Upper lobe of left lung (tissue), 4 donors: Measurements from ENCODE around the gene TMEM134.

ENCODE experiments used
- CTCF ChIP-seq, 6 experiments: fragments of 450-650 bp in 4 of 6; fragments of 200-600 bp in 2 of 6; sonication (generic) in 2 of 6; IDR thresholded peaks; one replicate each; pipeline ENCODE4 v1.5.1; 2016 to 2019; ENCODE audit warnings: antibody characterized with exemption in 6 of 6
- EP300 ChIP-seq, 4 donors: sonication (generic); formaldehyde crosslinking; IDR thresholded peaks; one replicate each; pipeline ENCODE4 v1.5.1; 2017; ENCODE audit warnings: antibody characterized with exemption in 4 of 4, control low read depth in 2 of 4
- POLR2A ChIP-seq, 4 donors: fragments of 450-650 bp; IDR thresholded peaks; one replicate each; pipeline ENCODE4 v1.5.1; 2016 to 2017; ENCODE audit warnings: antibody characterized with exemption in 4 of 4, mild to moderate bottlenecking in 2 of 4
- POLR2AphosphoS5 ChIP-seq, 2 donors: sonication (generic); formaldehyde crosslinking; IDR thresholded peaks; one replicate each; pipeline ENCODE4 v1.5.1; 2017; ENCODE audit warnings: antibody characterized with exemption in 2 of 2

- TF ChIP-seq CTCF (IDR thresholded peaks at IDR 0.05) = no peak
- no peak for TF ChIP-seq POLR2AphosphoS5 (IDR thresholded peaks at IDR 0.05)
- no peak for TF ChIP-seq EP300 (IDR thresholded peaks at IDR 0.05)
- no peak for TF ChIP-seq POLR2A (IDR thresholded peaks at IDR 0.05)
Observed at GRCh38 chr11:67501854-67502253, 32.8 kb upstream of the TMEM134 start.
